HS-5 (cell line): ENCODE data around the gene PITPNB.
A peak's percentile ranks its signal among the peaks of the same experiment; 100 is the strongest.

ENCODE experiments used
- DNase-seq: peaks from one replicate; pipeline ENCODE4 v3.0.0-alpha.2; 2012; ENCODE audit warnings: low read depth

Gene PITPNB

DNA sequence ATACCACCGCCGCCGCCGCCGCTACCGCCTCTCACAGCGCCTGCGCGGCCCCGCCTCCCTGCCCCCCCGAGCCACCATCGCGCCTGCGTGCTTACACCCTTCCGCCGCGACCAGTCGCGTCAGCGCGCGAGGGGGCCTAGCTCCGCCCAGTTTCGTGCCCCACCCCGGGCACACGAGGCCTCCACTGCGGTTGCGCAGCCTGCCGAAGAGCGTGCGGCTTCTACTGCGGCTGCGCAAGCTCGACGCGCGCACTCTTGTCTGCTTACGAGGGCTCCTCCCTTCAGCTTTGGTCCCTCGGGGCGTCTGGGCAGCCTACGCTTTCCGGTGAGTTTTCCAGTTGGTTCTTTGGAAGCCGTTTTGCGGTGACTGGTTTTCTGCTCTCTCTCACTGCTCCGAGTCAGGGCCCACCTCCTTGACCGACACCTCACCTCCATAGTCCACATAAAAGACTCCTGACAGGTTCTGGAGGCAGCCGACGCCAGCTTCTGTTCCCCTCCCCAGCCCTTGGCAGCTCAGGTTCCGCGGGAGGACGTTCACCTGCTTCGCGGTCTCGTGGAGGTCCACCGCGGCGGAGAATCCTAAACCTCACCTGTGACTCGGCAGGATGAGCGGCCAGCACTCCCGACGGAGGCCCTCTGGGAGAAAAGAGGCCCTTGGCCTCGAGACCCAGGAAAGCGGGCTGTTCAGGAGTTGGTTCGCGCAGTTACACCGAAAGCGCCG lies at the start of gene PITPNB:
Gene PITPNB (minus strand): TSS at position 35 of the 720 bp plus-strand sequence. CDS start 65 bp downstream, outside the sequence.
- peak; percentile 93 for DNase-seq

DNA sequence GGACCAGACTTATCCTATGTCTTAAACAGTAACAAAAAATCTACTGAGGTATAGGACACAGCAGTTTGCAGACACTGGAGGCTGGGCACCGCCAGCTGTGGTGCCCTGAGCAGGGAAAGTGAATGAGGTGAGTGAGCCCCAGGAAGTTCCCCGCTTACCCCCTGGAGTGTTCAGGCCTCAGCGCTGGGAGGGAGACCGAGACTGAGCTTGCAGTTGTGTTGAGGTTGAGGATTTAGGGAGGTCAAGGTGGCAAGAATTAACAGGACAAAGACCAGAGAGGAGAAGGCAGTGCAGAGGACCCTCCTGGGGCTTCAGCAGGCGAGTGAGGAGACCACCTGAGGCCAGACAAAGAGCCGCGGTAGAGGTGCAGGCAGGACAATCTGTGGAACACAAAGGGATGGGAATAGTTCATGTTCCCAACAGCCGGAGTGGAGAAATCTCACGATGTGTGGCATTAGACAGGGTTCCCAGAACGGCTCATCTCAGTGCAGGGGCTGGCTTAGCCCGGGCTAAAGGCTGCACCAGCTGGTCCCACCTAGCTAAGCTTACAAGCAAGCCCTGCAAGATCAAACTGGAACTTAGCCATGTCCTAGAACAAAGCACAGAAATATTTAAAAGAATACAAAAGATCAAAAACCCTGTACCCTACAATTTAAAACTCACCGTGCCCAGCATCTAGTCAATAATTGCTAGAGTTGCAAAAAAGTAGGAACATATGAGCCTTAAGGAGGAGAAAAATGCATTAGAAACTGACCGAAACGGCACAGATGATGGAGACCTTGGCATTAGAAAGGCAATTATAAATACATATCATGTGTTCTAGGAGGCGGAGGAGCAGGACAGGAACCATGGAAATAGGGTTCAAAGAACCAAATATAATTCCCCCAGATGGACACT lies 47.4 kb upstream of the PITPNB start:
- no peak for DNase-seq

DNA sequence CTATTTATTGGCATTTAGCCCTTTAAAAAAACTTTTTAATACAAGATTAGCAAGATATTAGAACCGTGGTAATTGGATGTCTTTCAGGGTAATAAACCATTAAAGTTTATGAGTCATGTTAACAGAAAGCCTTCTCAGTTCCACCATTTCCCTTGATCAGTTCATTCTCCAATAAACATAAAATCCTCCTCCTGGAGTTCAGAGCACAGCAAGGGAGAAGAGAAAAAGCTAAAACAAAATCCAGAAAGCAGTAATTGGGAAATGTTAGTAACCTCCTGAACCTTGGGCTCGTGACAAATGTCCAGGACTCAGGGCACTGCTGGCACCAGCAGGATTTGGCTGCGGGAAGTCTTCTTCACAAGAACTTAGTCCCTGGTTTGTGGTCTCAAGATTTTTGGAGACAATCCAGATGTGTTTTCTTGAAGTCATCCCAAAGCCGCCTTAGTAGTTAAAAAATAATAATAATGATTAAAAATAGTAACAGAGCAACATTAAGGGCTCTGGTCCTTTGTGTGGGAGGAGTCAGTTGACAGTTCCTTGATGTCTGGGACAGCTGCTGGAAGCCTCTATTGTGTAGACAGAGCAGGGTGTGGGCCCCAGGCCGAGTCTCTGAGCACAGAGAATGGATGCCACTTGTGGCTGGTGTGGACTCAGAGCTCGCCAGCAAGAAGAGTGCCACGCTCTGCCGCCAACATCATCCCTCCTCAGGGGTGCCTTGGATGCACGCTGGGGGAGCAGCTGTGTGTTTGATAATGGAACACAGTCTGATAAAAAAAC lies 43.4 kb upstream of the PITPNB start:
- no peak for DNase-seq

DNA sequence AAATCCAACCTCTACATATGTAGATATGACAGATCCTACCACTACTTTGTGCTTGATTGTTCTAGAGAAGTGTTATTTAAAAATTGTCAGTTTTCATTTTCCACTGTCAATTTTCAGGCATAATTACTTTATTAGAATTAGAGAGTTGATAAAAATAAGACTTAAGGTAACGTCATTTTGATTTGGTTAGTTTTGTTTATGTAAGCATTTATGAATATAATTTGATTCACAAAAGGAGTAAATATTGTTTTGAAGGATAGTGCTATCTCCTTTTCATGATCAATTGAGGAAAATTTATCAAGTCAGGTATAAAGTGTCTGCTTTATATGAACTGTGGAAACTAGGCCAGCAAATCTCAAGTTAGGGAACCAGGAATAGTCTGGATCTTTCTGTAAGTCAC lies 42.6 kb upstream of the PITPNB start:
- no peak for DNase-seq

DNA sequence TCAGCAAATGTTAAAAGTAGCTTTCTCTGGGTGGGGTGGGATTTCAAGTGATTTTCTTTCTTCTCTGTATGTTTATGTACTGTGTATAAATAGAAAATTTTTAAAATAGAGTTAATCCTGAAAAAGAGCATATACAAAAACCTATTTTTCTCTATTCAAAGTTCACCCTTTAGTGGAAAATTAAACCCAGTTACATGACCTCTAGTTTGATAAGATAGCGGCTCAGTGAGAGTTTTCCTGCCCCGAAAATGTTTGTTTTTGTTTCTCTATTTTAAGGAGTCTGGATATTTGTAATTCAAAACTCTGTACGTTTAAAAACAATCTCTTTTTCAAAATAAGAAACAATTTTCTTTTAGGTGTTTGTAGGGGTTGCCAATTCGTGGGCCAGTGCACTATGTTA lies 42.1 kb upstream of the PITPNB start:
- DNase-seq = no peak

DNA sequence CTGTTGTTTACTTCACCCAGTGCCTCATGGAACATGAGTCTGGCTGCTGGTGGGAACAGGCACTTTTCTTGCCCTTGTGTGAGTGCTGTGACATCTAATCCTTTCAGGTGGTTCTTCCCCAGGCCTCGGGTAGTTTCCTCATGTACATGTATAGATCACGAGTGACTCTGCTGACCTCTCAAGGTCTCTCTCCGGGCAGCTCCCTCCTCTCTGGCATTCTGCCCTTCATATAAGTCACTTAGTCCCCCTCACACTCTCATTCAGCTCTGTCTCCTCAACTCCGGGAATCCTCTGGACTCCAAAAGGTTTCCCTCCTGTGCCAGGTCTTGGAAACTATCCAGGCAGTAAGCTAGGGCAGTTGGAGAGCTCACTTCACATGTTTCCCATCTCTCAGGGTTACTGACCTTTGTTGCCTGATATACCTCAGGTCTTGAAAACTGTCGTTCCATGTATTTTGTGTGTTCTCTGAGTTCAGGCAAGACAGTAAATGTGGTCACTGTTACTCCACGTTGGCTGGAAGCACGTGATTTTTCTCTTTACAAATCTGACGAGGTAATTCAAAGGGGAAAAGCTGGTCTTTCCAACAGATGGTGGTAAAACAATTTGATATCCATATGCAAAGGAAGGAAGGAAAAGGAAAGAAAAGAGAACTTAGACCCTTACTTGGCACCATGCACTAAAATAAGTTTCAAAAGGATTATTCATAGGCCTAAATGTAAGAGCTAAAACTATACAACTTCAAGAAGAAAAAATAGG lies 40.5 kb upstream of the PITPNB start:
- DNase-seq = no peak

DNA sequence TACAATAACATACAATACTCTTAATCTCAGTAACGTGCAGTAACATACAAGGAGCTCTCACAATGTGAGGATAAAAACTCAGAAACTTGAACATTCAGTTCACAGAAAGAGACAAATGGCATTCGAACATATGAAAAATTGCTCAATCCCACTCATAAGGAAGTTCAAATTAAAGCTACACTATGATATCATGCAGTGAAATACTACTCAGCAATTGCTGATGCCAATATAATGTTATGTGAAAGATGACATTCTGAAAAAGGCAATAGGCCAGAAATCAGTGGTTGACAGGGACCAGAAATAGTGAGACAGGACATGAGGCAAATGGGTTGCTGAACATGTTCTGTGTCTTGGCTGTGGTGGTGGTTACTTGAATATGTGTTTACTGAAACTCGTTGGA lies 33.7 kb upstream of the PITPNB start:
- DNase-seq = no peak

DNA sequence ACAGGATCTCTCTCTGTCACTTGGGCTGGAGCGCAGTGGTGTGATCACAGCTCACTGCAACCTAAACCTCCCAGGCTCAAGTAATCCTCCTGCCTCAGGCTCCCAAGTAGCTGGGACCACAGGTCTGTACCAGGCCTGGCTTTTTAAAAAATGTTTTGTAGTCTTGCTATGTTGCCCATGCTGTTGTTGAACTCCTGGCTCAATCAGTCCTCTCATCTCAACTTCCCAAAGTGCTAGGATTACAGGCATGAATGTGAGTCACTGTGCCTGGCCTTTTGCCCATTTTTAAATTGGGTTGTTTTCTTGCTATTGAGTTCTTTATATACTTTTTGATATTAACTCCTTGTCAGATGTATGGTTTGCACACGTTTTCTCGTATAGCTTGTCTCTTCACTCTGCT lies 33.0 kb upstream of the PITPNB start:
- DNase-seq = peak; percentile 29

DNA sequence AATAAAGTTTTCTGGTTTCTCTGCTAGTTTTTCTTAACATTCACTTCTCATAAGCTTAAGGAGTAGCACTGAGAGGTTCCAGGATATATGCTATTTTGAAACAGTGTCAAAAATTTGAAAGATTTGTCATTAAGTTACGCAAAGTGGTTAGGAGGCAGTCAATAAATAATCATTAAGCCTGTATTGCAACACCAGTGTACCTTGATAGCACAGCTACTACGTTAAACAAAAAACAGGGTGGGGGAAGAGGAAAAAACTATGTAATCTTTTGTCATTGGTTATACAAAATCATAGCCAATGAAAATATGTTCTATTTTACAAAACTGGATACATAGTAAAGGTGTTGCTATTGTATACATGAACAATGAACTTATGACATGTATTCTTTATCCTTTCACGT lies 30.4 kb upstream of the PITPNB start:
- no peak for DNase-seq

DNA sequence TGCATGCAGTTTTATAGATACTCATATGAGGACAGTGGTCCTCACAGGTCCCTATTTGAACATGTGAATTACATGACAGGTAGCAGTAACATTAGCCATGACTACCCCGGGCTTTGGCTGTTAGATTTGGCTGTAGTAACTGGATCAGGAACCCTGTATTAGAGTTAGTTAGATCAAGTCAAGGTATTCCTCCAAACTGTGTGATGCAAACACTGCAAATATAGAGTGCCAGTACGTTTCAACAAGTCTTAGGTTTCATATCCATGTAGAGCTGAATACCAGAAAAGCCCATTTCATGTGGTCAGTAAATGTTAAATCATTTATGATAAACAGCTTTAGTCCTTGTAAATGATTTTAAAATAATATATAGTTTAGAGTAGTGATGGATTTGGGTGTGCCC lies 29.5 kb upstream of the PITPNB start:
- no peak for DNase-seq

DNA sequence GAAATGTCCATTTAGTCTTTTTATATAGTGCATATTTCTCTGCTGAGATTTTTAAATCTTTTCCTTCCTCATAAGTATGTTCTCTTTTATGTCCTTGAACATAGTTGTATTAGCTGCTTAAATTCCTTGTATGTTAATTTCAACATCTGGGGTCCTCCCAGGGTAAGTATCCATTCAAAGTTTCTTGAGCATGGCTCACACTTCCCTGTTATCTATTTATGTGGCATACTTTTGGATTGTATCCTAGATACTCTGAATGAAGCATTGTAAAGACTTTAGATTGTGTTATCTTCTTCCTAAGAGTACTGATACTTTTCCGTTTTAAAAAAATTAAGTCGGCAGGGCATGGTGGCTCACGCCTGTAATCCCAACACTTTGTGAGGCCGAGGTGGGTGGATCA lies 28.4 kb upstream of the PITPNB start:
- no peak for DNase-seq

DNA sequence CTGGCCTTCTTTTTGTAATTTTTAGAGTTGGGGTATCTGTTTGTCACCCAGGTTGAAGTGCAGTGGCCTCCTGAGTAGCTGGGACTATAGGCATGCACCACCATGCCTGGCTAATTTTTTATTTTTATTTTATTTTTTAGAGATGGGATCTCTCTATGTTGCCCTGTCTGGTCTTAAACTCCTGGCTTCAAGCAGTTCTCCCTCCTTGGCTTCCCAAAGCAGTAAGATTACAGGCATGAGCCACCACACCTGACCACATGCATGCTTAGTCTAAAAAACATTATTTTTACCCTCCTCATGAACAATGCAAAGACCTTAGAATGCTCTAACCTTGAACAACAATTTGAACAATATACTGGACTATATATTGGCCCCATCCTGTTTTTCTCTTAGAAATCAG lies 22.1 kb upstream of the PITPNB start:
- DNase-seq = no peak

DNA sequence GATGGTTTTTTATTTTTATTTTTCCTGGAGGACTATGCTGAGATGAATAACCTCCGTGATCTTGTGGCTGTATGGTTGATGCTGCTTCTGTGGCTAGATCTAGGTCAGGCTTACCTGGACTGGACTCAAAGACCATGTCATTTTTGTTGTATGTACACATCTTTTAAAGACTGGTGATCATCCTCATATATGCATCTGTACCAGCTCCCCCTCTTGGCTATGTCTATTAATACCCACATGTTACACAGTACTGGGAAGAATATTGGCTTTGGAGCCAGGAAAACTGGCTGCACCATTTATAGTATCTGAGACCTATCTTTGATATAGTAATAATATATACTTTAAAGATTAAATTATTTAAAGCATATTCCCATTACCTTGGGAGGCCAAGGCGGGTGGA lies 18.4 kb upstream of the PITPNB start:
- DNase-seq = no peak

DNA sequence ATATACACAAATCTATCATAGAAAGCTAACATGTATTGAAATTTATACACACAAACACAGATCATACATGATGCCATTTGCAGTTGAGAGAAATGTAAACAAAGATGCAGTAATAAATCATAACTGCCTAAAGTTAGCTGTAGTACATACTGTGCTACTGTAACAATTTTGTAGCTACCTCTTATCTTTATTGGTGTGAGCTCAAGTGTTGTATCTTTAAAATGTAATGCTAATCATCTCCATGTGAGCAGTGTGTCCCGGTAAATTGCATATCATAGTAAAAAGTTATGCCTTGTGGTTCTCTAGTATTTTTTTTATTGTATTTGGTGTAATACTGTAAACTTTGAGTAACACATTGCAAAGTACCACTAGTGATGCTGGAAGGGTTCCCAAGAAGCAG lies 16.8 kb upstream of the PITPNB start:
- no peak for DNase-seq

DNA sequence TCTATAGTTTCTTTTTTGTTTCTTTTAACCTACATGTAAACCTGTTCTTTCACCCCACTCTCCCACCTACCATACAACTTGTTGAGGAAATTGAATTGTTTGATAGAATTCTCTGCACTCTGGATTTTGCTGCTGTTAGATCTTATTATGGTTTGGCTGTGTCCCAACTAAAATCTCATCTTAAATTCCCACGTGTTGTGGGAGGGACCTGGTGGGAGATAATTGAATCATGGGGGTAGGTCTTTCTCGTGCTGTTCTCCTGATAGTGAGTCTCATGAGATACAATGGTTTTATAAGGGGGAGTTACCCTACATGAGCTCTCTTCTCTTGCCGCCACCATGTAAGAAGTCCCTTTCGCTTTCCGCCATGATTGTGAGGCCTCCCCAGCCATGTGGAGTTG lies 15.0 kb upstream of the PITPNB start:
- no peak for DNase-seq

DNA sequence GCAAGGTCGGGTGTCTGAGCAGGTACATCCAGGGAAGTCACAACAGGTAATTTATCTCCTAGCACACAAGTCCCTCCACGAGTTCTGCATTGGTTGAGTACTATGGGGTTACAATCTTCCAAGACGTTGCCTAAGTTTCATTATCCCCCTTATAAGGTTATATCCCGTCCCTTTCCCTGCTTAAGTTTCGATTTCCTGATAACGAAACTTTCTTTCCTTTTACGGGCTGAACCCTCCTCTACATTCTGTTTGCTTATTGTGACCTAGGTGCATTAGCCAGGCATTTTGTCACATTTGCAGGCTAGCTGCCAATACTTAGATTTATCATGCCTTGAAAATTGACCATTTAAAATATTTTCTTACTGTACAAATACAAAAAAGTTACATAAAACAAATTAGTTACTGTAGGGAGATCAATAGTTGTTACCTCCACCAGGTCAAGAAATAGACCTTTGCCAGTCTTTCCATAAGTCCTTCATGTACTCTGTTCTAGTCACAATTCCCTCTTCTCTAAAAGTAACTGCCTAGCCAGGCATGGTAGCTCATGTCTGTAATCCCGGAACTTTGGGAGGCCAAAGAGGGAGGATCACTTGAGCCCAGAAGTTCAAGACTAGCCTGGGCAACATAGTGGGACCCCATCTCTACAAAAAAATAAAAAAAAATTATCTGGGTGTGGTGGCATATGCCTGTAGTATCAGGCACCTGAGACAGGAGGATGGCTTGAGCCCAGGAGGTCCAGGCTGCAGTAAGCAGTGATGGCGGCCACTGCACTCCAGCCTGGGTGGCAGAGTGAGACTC lies 14.3 kb upstream of the PITPNB start:
- DNase-seq = no peak

DNA sequence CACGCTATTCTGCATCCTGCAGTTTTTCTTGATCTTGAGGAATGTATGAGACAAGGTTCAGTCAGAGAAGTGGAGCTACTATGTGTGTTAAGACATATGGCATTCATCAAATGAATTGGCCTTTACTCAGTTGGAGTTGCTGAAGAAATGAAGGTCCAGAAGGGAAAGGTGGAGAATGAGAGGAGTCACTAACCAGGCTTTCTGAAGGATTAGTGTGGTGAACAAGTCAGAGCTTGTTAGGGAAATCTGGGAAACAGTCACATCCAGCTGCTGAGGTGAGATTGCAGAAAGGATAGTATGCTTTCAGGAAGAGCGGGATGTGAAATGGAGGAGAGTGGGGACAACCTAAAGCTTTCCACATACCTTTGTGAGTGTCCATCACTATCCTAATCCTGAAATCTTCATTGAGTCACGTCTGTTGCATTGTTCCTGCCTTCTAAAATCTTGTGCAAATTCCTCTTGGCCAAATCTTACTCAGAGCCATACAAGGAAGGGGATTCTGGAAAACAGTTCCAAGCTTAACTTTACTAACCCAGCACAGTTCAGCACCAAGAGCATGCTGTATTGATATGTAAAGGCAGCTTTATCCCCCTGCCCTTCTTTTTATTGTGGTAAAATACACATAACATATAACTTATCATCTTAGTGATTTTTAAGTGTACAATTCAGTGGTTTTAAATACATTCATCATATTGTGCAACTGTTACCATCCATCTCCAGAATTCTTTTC lies 11.4 kb upstream of the PITPNB start:
- peak; percentile 37 for DNase-seq

DNA sequence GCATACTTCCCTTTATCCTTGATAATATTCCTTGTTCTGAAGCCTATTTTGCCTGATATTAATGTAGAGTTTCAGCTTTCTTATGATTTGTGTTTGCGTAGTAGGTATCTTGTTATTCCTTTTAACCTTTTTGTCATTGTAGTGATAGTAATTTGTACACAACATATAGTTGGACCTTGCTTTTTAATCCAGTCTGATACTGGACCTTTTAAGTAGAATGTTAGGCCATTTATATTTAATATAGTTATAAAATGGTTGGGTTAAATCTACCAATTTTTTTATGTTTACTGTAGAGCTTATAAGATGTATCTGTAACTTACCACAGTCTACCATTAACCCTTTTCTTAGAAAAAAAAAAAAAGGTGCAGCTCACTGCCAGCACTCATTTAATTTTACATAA lies 8.6 kb upstream of the PITPNB start:
- DNase-seq = no peak

DNA sequence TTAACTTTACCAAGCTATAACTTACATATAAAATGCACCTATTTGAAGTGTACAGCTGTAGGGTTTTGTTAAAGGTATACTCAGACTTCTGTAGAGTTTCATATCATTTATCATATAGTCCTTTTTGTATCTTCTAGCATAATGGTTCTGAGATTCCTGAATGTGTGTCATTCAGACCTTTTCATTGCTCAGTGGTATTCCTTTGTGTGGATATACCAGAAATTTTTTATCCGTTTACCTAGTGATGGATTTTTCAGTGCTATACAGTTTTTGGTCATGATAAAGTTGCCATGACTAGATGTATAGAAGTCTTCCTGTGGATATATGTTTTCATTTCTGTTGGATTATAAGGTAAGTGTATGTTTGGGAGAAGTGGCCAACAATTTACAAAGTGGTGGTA lies 6.3 kb upstream of the PITPNB start:
- DNase-seq = no peak
